ENCODE measurements around the gene STAC2. TPM values are rescaled to one million over a fixed set of nuclear protein-coding genes. Genes with fewer than 3 reads are reported as not detected.
"Not testable (repeated sequence)": the region's sequence is repeated elsewhere in the genome, so short reads cannot be mapped to it uniquely, and the experiment has no call there.

STAC2 gene
- total RNA-seq, 2 donors from 2014 or later = 0.82 to 2.3 TPM

DNA sequence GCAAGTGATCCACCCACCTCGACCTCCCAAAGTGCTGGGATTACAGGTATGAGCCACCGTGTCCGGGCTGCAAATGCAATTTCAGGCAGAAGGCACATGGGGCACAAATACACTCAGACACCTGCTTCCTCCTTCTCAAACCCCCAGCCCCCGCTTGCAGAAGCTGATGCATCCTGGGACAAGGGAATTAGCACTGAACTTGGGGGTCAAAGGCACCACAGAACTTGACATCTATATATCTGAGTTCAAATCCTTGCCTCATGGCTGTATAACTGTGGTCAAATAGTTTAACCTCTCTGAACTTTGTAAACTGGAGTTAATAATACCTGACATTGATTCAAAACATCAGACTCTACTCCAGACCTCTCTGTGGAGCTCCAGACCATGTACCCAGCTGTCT, 55.6 kb downstream of the STAC2 start:
- peaks cover 0 to 31% of the 10 kb centered on the region in 2 donors for H3K4me1 ChIP-seq
- H3K27ac ChIP-seq = no peak overlapping the region

DNA sequence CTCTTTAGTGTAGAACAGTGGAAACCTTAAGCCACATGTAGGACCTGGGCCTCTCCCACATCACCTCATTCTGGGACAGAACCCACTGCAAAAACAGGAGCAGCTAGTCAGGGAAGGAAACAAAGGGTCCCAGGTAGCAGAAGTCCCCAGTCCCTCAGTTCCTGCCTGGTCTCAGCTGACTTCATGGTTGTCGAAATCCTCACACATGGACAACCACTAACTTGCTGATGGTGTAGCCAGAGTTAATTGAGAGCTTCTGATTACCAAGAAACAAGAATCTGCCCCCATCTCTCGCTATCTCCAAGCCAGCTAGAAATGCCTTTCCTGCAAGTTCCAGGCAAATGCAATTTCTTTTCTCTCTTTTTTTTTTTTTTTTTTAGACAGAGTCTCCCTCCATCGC, 56.2 kb downstream of the STAC2 start:
- Histone ChIP-seq H3K4me3 (no peak overlapping the region), H3K4me1 (peaks cover 0 to 28% of the 10 kb centered on the region in 2 donors), H3K36me3 (no peaks in the 10 kb centered on the region), H3K9me3 (no peaks in the 10 kb centered on the region), H3K27ac (no peak overlapping the region), H3K27me3 (no peaks in the 10 kb centered on the region)
- TF ChIP-seq, protein P1, sequence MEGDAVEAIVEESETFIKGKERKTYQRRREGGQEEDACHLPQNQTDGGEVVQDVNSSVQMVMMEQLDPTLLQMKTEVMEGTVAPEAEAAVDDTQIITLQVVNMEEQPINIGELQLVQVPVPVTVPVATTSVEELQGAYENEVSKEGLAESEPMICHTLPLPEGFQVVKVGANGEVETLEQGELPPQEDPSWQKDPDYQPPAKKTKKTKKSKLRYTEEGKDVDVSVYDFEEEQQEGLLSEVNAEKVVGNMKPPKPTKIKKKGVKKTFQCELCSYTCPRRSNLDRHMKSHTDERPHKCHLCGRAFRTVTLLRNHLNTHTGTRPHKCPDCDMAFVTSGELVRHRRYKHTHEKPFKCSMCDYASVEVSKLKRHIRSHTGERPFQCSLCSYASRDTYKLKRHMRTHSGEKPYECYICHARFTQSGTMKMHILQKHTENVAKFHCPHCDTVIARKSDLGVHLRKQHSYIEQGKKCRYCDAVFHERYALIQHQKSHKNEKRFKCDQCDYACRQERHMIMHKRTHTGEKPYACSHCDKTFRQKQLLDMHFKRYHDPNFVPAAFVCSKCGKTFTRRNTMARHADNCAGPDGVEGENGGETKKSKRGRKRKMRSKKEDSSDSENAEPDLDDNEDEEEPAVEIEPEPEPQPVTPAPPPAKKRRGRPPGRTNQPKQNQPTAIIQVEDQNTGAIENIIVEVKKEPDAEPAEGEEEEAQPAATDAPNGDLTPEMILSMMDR (IDR thresholded peaks at IDR 0.05) = no peak
- DNase-seq (ENCODE audit: low spot score) = no peak

More for the DNA sequence above, 55.6 kb downstream of the STAC2 start:
- Histone ChIP-seq H3K36me3 (no peaks in the 10 kb centered on the region), H3K27me3 (no peaks in the 10 kb centered on the region), H3K9me3 (no peaks in the 10 kb centered on the region), H3K4me3 (no peak overlapping the region)
- TF ChIP-seq, protein P1 (IDR thresholded peaks at IDR 0.05) = no peak
- no peak for DNase-seq (ENCODE audit: low spot score)

DNA sequence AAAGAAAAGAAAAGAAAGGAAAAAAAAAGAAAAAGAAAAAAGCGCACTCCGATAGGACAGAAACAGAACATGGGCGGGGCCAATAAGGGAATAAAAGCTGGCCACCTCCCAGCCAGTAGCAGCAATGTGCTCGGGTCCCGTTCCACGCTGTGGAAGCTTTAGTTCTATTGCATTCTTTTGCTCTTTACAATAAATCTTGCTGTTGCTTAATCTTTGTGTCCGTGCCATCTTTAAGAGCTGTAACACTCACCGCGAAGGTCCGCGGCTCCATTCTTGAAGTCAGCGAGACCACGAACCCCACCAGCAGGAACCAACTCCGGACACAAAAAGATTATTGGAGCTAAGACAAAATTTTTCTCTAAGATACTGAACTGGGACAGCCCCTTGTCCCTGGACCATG, 56.6 kb downstream of the STAC2 start:
- DNase-seq (ENCODE audit: low spot score) = no peak
- Histone ChIP-seq H3K27ac (no peak overlapping the region), H3K9me3 (no peaks in the 10 kb centered on the region), H3K4me3 (no peak overlapping the region), H3K4me1 (peaks cover 0 to 31% of the 10 kb centered on the region in 2 donors), H3K36me3 (no peaks in the 10 kb centered on the region), H3K27me3 (no peaks in the 10 kb centered on the region)
- TF ChIP-seq, protein P1 (IDR thresholded peaks at IDR 0.05) = no peak

DNA sequence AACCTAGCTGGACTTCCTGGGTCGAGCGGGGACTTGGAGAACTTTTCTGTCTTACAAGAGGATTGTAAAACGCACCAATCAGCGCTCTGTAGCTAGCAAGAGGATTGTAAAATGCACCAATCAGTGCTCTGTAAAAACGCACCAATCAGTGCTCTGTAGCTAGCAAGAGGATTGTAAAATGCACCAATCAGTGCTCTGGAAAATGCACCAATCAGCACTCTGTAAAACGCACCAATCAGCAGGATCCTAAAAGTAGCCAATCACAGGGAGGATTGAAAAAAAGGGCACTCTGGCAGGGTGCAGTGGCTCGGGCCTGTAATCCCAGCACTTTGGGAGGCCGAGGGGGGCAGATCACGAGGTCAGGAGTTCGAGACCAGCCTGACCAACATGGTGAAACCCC, 57.2 kb downstream of the STAC2 start:
- not testable (repeated sequence) for H3K27me3 ChIP-seq; H3K36me3 ChIP-seq; DNase-seq (ENCODE audit: low spot score); H3K27ac ChIP-seq; H3K9me3 ChIP-seq; H3K4me3 ChIP-seq
- peaks cover 0 to 34% of the 10 kb centered on the region in 2 donors for H3K4me1 ChIP-seq

DNA sequence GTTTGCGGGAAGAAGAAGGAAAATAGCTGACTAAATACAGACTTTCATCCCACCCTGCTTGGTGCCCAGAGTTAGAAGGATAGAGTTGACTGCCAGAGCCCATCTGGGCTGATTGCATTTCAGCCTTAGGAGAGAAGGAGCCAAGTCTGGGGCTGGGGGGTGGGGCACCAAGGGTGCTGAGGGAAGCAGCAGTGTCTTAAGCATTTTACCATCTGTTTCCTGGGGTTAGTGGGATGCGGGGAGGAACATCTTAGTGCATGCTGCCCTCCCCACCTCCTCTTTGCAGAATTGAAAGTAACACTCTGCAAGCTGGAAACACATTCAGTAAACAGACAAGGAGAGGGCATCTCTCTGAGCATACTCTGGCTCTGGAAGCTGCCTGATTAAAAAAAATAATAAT, 58.3 kb downstream of the STAC2 start:
- Histone ChIP-seq H3K27ac (no peak overlapping the region), H3K36me3 (no peaks in the 10 kb centered on the region), H3K4me1 (peaks cover 0 to 34% of the 10 kb centered on the region in 2 donors), H3K4me3 (no peak overlapping the region), H3K27me3 (no peaks in the 10 kb centered on the region), H3K9me3 (no peaks in the 10 kb centered on the region)
- DNase-seq (ENCODE audit: low spot score) = no peak
- TF ChIP-seq, protein P1 (IDR thresholded peaks at IDR 0.05) = no peak

DNA sequence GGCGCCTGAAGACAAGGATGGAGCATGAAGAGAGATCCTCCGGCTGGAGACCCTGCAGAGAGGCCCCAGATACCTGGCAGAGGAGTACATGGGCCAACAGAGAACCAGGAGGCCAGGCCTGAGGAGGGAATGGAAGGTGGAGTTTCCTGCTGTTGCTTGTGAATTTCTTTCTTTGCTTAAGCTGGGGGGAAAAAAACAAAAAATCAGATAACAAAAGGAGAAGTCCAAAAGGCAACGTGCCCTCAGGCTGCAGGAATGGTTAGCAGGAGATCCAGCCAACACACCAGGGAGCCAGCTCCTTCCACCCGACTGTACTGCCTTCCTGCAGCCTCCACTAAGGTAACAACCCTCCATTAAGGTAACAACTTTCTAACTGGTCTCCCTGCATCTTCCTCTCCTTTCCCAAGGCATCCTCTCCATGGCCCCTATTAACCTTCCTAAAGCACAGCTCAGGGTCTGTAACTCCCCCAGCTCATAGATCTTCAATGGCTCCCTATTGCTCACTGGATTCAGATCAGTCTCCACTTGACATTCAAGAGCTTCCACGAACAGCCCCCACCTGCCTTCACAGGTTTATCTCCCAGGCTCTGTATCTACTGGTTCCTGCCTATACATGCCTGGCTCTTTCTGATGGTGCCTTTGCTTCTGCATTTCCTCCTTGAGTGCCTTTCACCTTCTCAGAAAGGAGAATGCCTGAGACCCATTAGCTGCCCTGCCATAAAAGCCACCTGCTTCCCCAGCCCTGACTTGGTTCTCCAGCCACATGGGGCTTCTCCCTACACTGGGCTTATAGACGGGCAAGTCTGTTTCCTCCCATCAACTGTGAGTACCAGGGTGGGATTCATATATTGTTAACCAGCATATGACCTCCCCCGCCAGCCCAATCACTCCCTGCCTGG, 59.1 kb downstream of the STAC2 start:
- no peaks in the 10 kb centered on the region for H3K9me3 ChIP-seq
- H3K27ac ChIP-seq = no peak overlapping the region
- TF ChIP-seq, protein P1 (IDR thresholded peaks at IDR 0.05) = no peak
- no peak overlapping the region for H3K4me3 ChIP-seq
- H3K27me3 ChIP-seq = no peaks in the 10 kb centered on the region
- no peaks in the 10 kb centered on the region for H3K36me3 ChIP-seq
- no peak for DNase-seq (ENCODE audit: low spot score)
- H3K4me1 ChIP-seq = peaks cover 0 to 34% of the 10 kb centered on the region in 2 donors

All from right atrium auricular region (tissue), 2 donors.